Tongue (tissue), 2 donors: ENCODE measurements around the gene CD99L2. TPM values are rescaled to one million over a fixed set of nuclear protein-coding genes. Genes with fewer than 3 reads are reported as not detected.
A peak's percentile ranks its signal among the peaks of the same experiment; 100 is the strongest.

Experiments used
- DNase-seq: peaks from one replicate; pipeline ENCODE4 v3.0.0-alpha.2; 2015
- total RNA-seq: library from RNA; depleted of rRNA; stranded (reverse); fragments of >200 nt; gene quantifications from one replicate; pipeline ENCODE4 v1.2.3, GENCODE V29; 2014

Gene CD99L2
- total RNA-seq, 1 donor from 2014 or later: 41.7 TPM

- DNase-seq: no peak
Measured at GRCh38 chrX:150779385-150779784, 119.1 kb downstream of the CD99L2 start.

- no peak for DNase-seq
Measured at GRCh38 chrX:150777328-150777992, 121.0 kb downstream of the CD99L2 start.

DNA sequence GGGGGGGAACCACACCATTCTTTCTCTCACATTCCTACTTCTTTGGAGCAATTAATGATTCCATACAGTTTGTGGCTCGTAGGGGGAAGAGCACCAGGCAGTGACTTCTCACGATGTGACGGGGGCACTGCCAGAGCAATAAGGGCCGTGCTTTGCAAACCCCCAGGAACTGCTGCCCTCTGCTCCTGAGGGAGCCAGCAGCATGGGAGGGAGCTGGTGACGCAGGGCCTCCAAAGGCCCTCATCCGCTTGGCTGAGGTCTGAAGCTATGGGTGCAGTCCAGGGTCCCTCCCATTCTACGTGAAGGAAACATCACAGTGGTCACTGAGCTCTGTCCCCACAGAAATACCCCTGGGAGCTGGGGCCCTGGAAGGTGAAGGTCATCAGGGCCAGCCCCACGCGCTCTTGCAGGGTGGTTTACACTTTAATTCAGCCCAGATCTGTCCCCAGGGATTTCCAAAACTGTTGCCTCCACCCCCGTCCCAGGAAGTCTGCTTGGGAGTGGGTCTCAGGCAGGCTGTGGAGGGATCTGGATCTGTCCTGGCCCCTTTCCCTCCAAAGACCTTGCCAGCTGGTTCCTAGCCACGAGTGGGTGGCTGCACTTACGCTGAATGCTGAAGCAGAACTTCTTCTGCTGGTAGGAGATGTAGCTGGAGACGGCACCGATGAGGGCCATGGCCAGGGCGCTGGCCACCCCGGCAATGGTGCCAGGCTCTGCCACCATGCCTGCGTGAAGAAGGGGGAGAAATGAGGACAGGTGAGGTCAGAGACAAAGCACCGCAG is 122.7 kb downstream of the CD99L2 start:
- no peak for DNase-seq

GRCh38 chrX:150774798-150775568 is 123.5 kb downstream of the CD99L2 start:
- DNase-seq: peak; percentile 1

- DNase-seq: no peak
Measured at GRCh38 chrX:150773634-150774033, 124.8 kb downstream of the CD99L2 start.

DNA sequence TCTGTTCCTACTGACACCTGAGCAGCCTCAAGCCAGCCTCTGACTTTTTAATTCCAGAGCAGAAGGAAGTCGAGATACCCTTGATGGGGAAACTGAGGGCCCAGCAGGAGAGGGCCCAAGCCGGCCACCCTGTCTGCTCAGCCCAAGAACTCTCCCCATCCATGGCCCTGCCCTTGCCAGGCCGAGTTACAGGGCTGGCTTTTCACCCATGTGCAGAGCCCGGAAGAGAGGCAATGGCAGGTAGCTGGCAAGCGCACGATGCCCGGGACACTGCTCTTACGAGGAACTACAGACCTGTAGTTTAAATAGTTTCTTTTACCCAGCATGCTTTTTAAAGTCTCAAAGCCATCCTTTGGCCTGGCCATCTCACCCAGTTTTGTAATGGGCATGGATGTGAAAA is 125.4 kb downstream of the CD99L2 start:
- DNase-seq: no peak

DNA sequence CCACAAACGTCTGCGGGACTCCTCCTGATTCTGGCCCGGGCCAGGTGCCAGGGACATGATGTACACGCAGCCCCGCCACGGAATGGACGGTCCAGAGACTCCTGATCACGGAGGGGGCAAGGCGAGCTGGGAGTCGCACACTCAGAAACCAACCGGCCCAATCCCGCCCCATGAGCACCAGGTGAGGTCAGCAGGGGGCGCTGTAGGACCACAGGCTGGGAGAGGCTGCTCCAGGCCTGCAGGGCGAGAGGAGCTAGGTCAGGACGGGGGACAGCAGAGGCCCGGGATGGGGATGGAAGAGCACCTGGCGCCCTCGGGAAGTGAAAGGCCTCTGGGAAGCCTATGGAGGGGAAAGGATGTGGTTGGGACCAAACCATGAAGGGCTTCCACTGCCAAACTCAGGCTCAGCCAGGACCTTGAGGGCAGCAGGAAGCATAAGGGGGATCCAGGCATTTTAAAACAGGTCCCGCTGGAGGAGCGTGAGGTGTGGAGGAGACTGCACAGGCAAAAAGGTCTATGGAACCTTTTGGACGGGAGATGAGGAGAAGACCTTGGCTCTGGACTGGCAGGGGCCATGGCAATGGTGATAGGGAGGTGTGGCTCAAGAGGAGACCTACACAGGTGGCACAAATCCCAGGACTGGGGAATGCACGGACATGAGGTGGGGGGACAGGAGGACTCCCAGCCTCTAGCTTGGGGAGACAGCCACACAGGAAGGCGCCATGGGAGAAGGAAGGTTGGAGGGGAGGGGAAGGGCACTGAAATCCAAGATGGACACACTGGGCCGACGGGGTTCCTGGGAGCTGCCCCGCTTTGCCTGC is 126.1 kb downstream of the CD99L2 start:
- DNase-seq: peak; percentile 79

GRCh38 chrX:150771116-150771515 is 127.4 kb downstream of the CD99L2 start:
- no peak for DNase-seq

DNA sequence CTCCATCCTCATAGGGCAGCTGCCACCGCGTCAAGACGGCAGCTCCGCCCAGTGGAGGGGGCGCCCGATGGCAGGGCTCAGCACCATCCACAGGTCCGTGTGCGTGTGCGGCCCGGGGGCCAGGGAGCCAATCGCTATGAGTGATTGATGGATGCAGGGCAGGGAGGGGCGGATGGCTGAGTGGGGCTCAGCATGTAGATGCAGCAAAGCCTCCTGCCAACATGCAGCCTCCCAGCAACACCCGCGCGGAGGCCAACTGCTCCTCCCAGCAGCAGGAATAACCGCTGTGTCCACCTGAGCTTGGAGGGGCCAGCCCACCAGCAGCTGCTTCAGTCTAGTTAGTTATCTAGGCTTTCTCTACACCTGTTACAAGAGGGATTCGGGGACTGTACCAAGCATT is 127.8 kb downstream of the CD99L2 start:
- DNase-seq: no peak

DNA sequence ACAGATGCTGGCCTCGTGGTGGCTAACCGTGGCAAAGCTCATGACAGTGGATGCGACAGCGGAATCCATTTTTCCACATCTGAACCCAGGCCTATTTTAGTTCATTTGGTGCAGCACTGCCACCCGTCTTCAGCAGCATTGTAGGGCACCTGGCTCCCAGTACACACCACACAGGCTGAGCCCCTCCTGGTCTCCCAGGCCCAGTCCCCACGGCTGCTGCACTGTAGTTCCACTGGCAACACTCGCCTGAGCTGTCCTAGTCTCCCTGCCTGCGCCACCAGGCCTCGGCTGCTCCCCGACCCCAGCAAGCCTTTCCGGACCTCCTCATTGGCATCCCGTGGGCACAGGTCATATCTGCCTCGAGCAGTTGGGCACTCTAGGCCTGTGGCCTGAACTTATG is 129.1 kb downstream of the CD99L2 start:
- DNase-seq: no peak

DNA sequence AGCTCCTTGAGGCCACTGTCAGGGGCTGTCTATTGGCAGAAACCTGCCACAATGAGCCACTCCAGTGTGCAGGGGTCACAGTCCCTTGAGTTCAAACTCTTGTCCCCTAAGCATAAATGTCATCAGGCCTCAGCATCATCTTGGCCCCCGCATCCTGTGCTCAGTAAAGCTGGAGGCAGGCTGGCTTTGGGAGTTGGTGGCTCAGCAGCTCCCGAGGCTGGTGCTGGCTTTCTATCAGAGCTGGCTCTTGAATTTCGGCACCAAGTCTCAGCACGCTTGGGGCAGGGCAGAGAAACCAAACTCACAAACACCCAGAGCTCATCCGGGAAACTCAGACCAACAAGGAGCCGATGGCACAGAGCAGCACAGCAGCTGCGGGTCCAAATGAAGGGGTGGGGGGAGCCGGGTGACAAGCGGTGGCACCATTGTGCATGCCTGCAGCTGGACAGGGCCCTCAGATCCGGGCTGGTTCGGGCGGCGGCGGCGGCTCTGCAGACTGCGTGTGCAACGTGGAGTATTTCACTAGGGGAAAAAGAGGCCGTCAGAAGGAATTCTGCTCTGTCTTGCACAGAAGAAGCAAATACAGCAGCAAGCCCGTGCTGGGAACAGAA is 129.8 kb downstream of the CD99L2 start:
- no peak for DNase-seq

- DNase-seq: no peak
Measured at GRCh38 chrX:150768132-150768485, 130.4 kb downstream of the CD99L2 start.

- no peak for DNase-seq
Measured at GRCh38 chrX:150767475-150768131, 130.9 kb downstream of the CD99L2 start.

- peak; percentile 5 for DNase-seq
Measured at GRCh38 chrX:150767045-150767395, 131.4 kb downstream of the CD99L2 start.

GRCh38 chrX:150766351-150767044 is 132.0 kb downstream of the CD99L2 start:
- DNase-seq: peak; percentile 3

- DNase-seq: no peak
Measured at GRCh38 chrX:150765782-150766350, 132.6 kb downstream of the CD99L2 start.

DNA sequence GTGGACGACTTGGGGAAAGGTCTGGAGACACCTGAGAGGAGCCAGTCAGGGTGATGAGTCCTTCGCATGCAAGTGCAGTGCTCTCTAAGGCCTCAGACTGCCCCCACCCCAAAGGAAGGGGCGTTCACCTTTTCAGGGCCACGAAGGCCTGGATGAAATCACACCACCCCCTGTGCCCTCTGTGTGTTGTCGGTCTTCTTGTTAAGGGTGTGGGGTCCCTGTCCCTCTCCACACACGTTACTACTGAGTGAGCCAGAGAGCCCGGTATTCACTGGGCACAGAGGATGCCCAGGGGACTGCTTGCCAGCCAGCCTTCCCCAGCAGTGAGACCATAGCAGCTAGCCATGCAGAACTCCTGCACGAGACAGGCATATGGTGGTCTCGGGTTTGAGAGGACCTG is 133.2 kb downstream of the CD99L2 start:
- DNase-seq: no peak

DNA sequence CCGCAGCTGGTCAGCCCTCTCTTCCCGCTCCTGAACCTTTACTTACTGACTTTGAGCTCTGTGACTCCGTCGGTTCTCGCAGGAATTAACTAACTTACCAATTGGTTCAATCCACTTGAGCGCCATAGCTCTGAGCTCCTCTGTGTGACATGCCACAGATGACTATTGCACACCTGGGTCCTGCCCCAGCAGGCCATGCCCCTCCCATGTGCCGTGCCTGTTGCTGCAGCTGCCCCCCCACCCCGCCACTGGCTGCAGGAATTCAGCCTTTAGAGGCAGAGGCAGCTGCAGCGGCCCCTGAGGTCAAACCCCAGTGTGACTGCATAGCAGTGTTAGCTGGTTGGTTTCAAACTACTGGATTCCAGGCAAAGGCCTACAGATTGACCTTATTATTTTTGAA is 134.7 kb downstream of the CD99L2 start:
- DNase-seq: peak; percentile 4

GRCh38 chrX:150763303-150763797 is 135.1 kb downstream of the CD99L2 start:
- DNase-seq: no peak
